Ovary (tissue), 9 donors: ENCODE measurements around the gene PLEKHA7. TPM values are rescaled to one million over a fixed set of nuclear protein-coding genes. Genes with fewer than 3 reads are reported as not detected.
"Not testable (repeated sequence)": the region's sequence is repeated elsewhere in the genome, so short reads cannot be mapped to it uniquely, and the experiment has no call there.

Experiments used
- DNase-seq, 5 donors: peaks; one replicate each; pipeline ENCODE4 v3.0.0-alpha.2; 2019 to 2020
- H3K27ac ChIP-seq, 2 donors: fragments of 200-600 bp; one replicate each; pipeline versions ENCODE4 v1.5.1 to v1.8.0; 2019 to 2022
- H3K27me3 ChIP-seq: fragments of 200-600 bp; one replicate; pipeline ENCODE4 v1.8.0; 2022
- H3K36me3 ChIP-seq: fragments of 200-600 bp; sonication (generic); one replicate; pipeline ENCODE4 v1.5.1; 2019
- H3K4me1 ChIP-seq: one replicate; pipeline ENCODE4 v1.8.1; 2013; ENCODE audit warnings: mild to moderate bottlenecking, moderate library complexity; ENCODE audit not compliant: insufficient read depth
- H3K4me3 ChIP-seq: fragments of 200-600 bp; sonication (generic); one replicate; pipeline ENCODE4 v1.5.1; 2017
- H3K9me3 ChIP-seq, 2 donors: fragments of 200-600 bp in 1 of 2; sonication (generic) in 1 of 2; one replicate each; pipeline versions ENCODE4 v1.5.1 to v1.8.1; 2013 to 2019; ENCODE audit warnings: mild to moderate bottlenecking in 1 of 2, moderate library complexity in 1 of 2
- CTCF ChIP-seq, 3 donors: fragments of 450-650 bp in 2 of 3; fragments of 200-600 bp in 1 of 3; IDR thresholded peaks; one replicate each; pipeline versions ENCODE4 v1.5.1 to v1.8.0; 2016 to 2022; ENCODE audit warnings: antibody characterized with exemption in 3 of 3, mild to moderate bottlenecking in 1 of 3
- EP300 ChIP-seq: sonication (generic); formaldehyde crosslinking; IDR thresholded peaks from one replicate; pipeline ENCODE4 v1.6.1; 2017; ENCODE audit warnings: antibody characterized with exemption
- POLR2A ChIP-seq: fragments of 450-650 bp; IDR thresholded peaks from one replicate; pipeline ENCODE4 v1.6.1; 2017; ENCODE audit warnings: antibody characterized with exemption, mild to moderate bottlenecking, moderate library complexity
- WGBS, 3 donors: extraction: QIAGEN DNeasy Blood & Tissue Kit in 1 of 3; methylation state at CpG; one replicate each; pipeline versions ENCODE4 v1.1.5 to v1.1.7; 2013 to 2017; 5-methylcytosine and 5-hydroxymethylcytosine counted together
- intact Hi-C, 4 donors: fragments of 100-400 bp; cut with DNase I; formaldehyde crosslinking; loops; one replicate each; pipeline versions ENCODE4 v1.11.0 to v1.15.1; 2022 to 2023
- polyA plus RNA-seq, 2 donors: library from polyadenylated mRNA; stranded (reverse); fragments of 200-250 nt in 1 of 2; fragments of 350-450 nt in 1 of 2; fragmentation: Illumina TruSeq in 1 of 2; extraction: RNeasy Lipid Tissue Mini Kit (QIAGEN cat#74804) in 1 of 2; gene quantifications; one replicate each; pipeline ENCODE4 v1.2.3, GENCODE V29; 2013 to 2014
- total RNA-seq, 7 donors: library from RNA; depleted of rRNA in 2 of 7; stranded (reverse); fragments of >200 nt in 2 of 7; fragmentation: NEBNext Ultra II Directional in 3 of 7; extraction: Animal tissue kit (Norgen Biotek cat#: 25700) in 3 of 7; gene quantifications; one replicate each; pipeline versions ENCODE4 v1.1.0 to v1.2.4, GENCODE V29; 2016 to 2023
- donor health status: DM: no; HTN: no; CAD: no; lungs with moderate emphysema.
- donor health status: DM: no; HTN: no; CAD: no.
- donor health status: Bipolar disorder and iron deficiency.
- donor health status: DM: yes; HTN: yes; CAD: no.
- donor health status: DM: no; HTN: no; CAD: no.
- donor health status: DM: yes; HTN: yes; CAD: no.

PLEKHA7 gene
- total and polyA plus RNA-seq, 9 donors = 9.6 to 29.5 (median 15.9) TPM

- H3K36me3 ChIP-seq = no peaks in the 10 kb centered on the region
- intact Hi-C loops = no loop called here
- no peak overlapping the region for H3K4me3 ChIP-seq
- WGBS, 3 donors = 96 to 98% (median 98%) methylated on average over 1 of the region's 1 CpG
- DNase-seq = no peak
- H3K27ac ChIP-seq = no peak overlapping the region
- no peaks in the 10 kb centered on the region for H3K4me1 ChIP-seq
- no peaks in the 10 kb centered on the region for H3K9me3 ChIP-seq
- TF ChIP-seq POLR2A (no peak), CTCF (IDR thresholded peaks at IDR 0.05) (no peak), EP300 (no peak)
- no peaks in the 10 kb centered on the region for H3K27me3 ChIP-seq
Measured at GRCh38 chr11:16890442-16890841, 123.8 kb downstream of the PLEKHA7 start.

GRCh38 chr11:16889905-16890304, 124.3 kb downstream of the PLEKHA7 start:
- Histone ChIP-seq H3K4me1 (no peaks in the 10 kb centered on the region), H3K9me3 (no peaks in the 10 kb centered on the region), H3K36me3 (no peaks in the 10 kb centered on the region), H3K27ac (no peak overlapping the region), H3K4me3 (no peak overlapping the region), H3K27me3 (no peaks in the 10 kb centered on the region)
- 83 to 98% (median 94%) methylated on average over 1 of the region's 1 CpG for WGBS, 3 donors
- DNase-seq = no peak
- TF ChIP-seq EP300 = no peak
- no peak for TF ChIP-seq POLR2A
- no peak for TF ChIP-seq CTCF (IDR thresholded peaks at IDR 0.05)
- intact Hi-C loops = no loop called here

- H3K36me3 ChIP-seq, H3K27ac ChIP-seq, H3K4me3 ChIP-seq, intact Hi-C loops, DNase-seq, H3K4me1 ChIP-seq, H3K27me3 ChIP-seq, H3K9me3 ChIP-seq: not testable (repeated sequence)
- 92 to 99% (median 96%) methylated on average over 4 of the region's 4 CpGs for WGBS, 3 donors
Measured at GRCh38 chr11:16889010-16889409, 125.2 kb downstream of the PLEKHA7 start.

GRCh38 chr11:16887887-16888286, 126.3 kb downstream of the PLEKHA7 start:
- intact Hi-C loops, H3K36me3 ChIP-seq, H3K27ac ChIP-seq, H3K4me1 ChIP-seq, DNase-seq, H3K9me3 ChIP-seq, H3K27me3 ChIP-seq, H3K4me3 ChIP-seq: not testable (repeated sequence)
- 90 to 97% (median 96%) methylated on average over 14 to 23 of the region's 23 CpGs for WGBS, 3 donors

GRCh38 chr11:16883174-16883573, 131.0 kb downstream of the PLEKHA7 start:
- 89 to 97% (median 91%) methylated on average over 3 of the region's 3 CpGs for WGBS, 3 donors
- TF ChIP-seq EP300 = no peak
- no peak for TF ChIP-seq POLR2A
- no peak for TF ChIP-seq CTCF (IDR thresholded peaks at IDR 0.05)
- Histone ChIP-seq H3K27ac (no peak overlapping the region), H3K27me3 (no peaks in the 10 kb centered on the region), H3K4me3 (no peak overlapping the region), H3K9me3 (no peaks in the 10 kb centered on the region), H3K36me3 (no peaks in the 10 kb centered on the region), H3K4me1 (peaks cover 15% of the 10 kb centered on the region)
- intact Hi-C loops = no loop called here
- DNase-seq = no peak

GRCh38 chr11:16881766-16882165, 132.4 kb downstream of the PLEKHA7 start:
- Histone ChIP-seq H3K27me3 (no peaks in the 10 kb centered on the region), H3K4me3 (no peak overlapping the region), H3K36me3 (no peaks in the 10 kb centered on the region), H3K27ac (no peak overlapping the region), H3K4me1 (peaks cover 18% of the 10 kb centered on the region), H3K9me3 (no peaks in the 10 kb centered on the region)
- intact Hi-C loops = no loop called here
- TF ChIP-seq CTCF (IDR thresholded peaks at IDR 0.05) = no peak
- TF ChIP-seq EP300 = no peak
- TF ChIP-seq POLR2A = no peak
- WGBS, 3 donors = 73 to 78% (median 77%) methylated on average over 3 of the region's 3 CpGs
- DNase-seq = no peak
